NT2/D1 (cell line): ENCODE measurements around the gene NDUFA11.

Source experiments
- DNase-seq: peaks from one replicate; pipeline ENCODE4 v3.0.0-alpha.2; 2011; ENCODE audit warnings: low read depth, low spot score
- H3K27me3 ChIP-seq: 2 replicates; pipeline ENCODE4 v1.6.0; 2011; ENCODE audit warnings: mild to moderate bottlenecking; ENCODE audit not compliant: insufficient read length, insufficient read depth
- H3K36me3 ChIP-seq: 2 replicates; pipeline ENCODE4 v1.6.1; 2011; ENCODE audit warnings: mild to moderate bottlenecking, low read length, mixed read lengths; ENCODE audit not compliant: insufficient read depth, insufficient read length
- H3K4me1 ChIP-seq: 2 replicates; pipeline ENCODE4 v1.5.1; 2011; ENCODE audit not compliant: insufficient read depth, insufficient read length
- H3K4me3 ChIP-seq: 2 replicates; pipeline ENCODE4 v1.5.1; 2011; ENCODE audit warnings: low read depth; ENCODE audit not compliant: insufficient read length
- H3K9ac ChIP-seq: 2 replicates; pipeline ENCODE4 v1.6.0; 2011; ENCODE audit warnings: low read depth; ENCODE audit not compliant: insufficient read length
- H3K9me3 ChIP-seq: 2 replicates; pipeline ENCODE4 v1.5.1; 2011; ENCODE audit warnings: mild to moderate bottlenecking, low read length; ENCODE audit not compliant: insufficient read depth
- SUZ12 ChIP-seq: IDR thresholded peaks from 2 replicates; pipeline ENCODE4 v1.6.1; 2011; ENCODE audit not compliant: insufficient read length, insufficient read depth; ENCODE audit errors: extremely low read depth
- YY1 ChIP-seq: IDR thresholded peaks from 2 replicates; pipeline ENCODE4 v1.6.1; 2011; ENCODE audit not compliant: insufficient read length, insufficient read depth
- ZNF274 ChIP-seq: IDR thresholded peaks from 2 replicates; pipeline ENCODE4 v1.6.1; 2011; ENCODE audit warnings: mild to moderate bottlenecking, low read depth, low read length

NDUFA11 gene

DNA sequence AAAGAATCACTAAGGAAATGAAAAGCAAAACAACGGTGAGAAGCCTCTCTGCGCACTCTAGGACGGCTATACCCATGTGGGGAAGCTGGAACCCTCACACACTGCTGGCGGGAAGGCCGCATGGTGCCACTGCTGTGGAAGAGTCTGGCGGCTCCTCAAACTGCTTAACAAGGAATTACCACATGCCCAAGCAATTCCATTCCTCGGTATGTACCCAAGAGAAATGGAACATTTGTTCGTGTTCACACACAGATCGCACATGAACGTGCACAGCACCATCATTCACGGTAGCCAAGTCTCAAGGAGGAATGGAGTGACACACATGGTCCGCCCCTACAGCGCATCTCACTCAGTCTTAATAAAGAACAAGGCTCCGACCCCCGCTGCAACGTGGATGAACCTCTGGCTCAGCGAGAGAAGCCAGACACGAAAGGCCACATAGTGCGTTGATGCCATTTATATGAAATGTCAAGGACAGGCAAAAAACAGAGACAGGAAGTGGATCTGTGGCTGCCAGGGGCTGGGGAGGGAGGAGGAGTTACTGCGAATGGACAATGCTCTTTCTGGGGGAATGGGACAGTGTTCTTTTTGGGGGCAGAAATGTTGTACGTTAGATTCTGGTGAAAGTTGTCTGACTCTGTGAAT, 18.0 kb upstream of the NDUFA11 start:
- no peak for DNase-seq
- Histone ChIP-seq H3K36me3 (peaks cover 93% of the 10 kb centered on the region), H3K9ac (no peak overlapping the region), H3K4me3 (no peak overlapping the region), H3K4me1 (no peaks in the 10 kb centered on the region), H3K9me3 (no peaks in the 10 kb centered on the region), H3K27me3 (no peaks in the 10 kb centered on the region)
- TF ChIP-seq SUZ12 = no peak

DNA sequence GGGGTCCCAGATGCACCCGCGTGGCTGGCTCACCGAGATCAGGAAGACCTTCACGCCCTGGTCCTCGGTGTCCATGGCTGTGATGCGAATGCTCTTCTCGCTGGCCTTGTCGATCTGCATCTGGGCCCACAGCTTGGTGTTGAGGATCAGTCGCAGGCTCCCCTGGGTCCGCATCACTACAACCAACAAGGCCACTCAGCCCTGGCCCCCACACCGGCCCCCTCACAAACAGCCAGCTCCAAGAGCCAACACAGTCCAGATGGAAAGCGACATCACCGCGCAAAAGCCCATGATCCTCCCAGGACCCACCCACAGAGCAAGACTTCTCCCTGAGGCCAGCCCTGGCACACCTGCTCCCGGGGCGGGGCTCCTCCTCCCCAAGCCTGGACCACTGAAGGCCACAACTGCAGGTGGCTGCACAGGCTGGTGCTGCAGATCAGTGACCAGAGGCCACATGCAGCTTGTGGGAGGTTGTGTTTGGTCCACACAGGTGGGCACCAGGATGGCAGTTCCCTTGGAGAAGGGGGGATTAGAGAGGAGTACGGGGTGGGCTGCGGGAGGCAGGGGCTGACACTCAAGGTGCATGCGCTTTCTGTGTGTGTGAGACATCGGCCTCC, 15.0 kb upstream of the NDUFA11 start:
- no peak overlapping the region for H3K4me3 ChIP-seq
- H3K27me3 ChIP-seq = no peaks in the 10 kb centered on the region
- H3K4me1 ChIP-seq = peaks cover 14% of the 10 kb centered on the region
- peaks cover 89% of the 10 kb centered on the region for H3K36me3 ChIP-seq
- no peak overlapping the region for H3K9ac ChIP-seq
- H3K9me3 ChIP-seq = no peaks in the 10 kb centered on the region
- no peak for DNase-seq
- TF ChIP-seq YY1 (no peak), SUZ12 (no peak), ZNF274 (no peak)

DNA sequence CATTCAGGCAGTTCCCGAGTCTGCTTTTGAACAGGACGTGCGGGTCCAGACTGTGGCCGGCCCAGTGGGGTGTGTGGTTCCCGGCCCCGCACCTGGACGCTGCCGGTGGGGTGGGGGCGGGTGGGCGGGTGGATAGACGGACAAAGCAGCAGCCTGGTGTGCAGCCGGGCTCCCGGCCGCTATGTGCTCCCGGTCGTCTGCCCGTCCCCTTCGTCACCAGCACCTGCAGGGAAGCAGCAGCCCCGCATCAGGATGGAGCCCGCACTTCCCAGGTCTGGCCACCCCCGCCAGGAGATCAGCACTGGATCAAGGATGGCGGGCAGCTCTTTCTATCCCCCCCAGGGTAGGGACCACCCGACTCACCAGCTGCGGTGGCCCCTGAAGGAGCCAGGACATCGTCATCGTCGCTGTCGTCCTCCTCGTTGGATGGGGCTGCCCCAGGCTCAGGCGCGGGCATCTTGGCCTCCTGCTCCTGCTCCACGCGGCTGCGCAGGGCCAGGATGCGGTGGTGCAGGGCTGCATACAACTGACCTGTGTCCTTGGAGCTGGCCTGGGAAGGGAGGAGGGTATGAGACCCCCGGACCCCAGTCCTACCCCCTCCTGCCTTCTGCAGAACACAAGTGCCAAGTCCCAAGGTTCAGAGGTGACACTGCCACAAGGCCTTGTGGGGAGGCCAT, 14.0 kb upstream of the NDUFA11 start:
- DNase-seq = no peak
- no peak overlapping the region for H3K9ac ChIP-seq
- H3K36me3 ChIP-seq = peaks cover 85% of the 10 kb centered on the region
- H3K27me3 ChIP-seq = no peaks in the 10 kb centered on the region
- TF ChIP-seq YY1 (no peak), ZNF274 (no peak), SUZ12 (no peak)
- H3K9me3 ChIP-seq = no peaks in the 10 kb centered on the region
- peaks cover 14% of the 10 kb centered on the region for H3K4me1 ChIP-seq
- no peak overlapping the region for H3K4me3 ChIP-seq

DNA sequence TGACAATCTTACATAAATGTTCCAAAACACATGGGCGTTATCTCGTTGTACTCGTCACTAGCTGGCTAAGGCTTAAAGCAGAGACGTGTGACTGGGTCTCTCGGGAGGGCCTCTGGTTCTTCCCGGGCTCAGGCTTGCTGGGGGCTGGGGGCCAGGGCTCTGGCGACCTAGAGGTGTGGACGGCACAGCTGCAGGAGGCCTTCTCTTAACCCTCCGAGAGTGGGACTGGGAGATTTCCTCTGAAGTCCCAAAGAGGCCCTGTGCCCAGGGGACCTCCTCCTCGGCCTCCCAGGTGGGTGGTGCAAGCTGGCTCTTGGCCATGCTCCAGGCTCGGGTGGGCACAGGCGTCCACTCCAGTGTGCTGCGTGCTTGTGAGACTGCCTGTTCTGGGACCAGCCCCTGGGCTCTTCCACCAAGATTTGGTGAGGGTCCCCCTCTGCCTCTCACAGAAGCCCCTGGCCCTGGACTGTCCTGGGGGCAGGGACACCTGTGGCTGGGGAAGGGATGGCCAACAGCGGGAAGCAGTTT, 12.7 kb upstream of the NDUFA11 start:
- Histone ChIP-seq H3K27me3 (no peaks in the 10 kb centered on the region), H3K9me3 (no peaks in the 10 kb centered on the region), H3K36me3 (peaks cover 74% of the 10 kb centered on the region), H3K4me3 (no peak overlapping the region), H3K4me1 (peaks cover 14% of the 10 kb centered on the region), H3K9ac (no peak overlapping the region)
- TF ChIP-seq YY1 (no peak), ZNF274 (no peak), SUZ12 (no peak)
- no peak for DNase-seq

DNA sequence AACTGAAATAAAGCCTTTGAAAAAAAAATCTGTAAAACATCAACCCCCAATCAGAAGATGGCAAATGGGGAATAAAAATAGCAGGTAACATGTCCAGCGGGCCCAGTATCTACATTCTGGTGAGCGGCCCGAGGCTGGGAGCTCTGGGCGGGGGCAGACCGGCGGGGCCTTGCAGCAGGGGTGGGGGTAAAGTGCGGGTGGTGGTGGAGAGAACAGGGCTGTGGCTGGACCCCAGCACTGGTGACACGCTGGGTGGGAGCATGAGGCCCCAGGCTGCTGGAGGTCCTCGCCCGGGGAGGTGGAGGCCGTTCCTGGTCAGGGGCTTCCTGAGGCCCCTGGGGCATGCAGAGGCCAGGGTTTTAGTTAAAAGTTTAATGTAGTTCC, 12.2 kb upstream of the NDUFA11 start:
- Histone ChIP-seq H3K9ac (no peak overlapping the region), H3K4me1 (peaks cover 14% of the 10 kb centered on the region), H3K36me3 (peaks cover 72% of the 10 kb centered on the region), H3K27me3 (no peaks in the 10 kb centered on the region), H3K9me3 (no peaks in the 10 kb centered on the region), H3K4me3 (no peak overlapping the region)
- no peak for DNase-seq
- no peak for TF ChIP-seq YY1
- no peak for TF ChIP-seq SUZ12
- TF ChIP-seq ZNF274 = no peak

DNA sequence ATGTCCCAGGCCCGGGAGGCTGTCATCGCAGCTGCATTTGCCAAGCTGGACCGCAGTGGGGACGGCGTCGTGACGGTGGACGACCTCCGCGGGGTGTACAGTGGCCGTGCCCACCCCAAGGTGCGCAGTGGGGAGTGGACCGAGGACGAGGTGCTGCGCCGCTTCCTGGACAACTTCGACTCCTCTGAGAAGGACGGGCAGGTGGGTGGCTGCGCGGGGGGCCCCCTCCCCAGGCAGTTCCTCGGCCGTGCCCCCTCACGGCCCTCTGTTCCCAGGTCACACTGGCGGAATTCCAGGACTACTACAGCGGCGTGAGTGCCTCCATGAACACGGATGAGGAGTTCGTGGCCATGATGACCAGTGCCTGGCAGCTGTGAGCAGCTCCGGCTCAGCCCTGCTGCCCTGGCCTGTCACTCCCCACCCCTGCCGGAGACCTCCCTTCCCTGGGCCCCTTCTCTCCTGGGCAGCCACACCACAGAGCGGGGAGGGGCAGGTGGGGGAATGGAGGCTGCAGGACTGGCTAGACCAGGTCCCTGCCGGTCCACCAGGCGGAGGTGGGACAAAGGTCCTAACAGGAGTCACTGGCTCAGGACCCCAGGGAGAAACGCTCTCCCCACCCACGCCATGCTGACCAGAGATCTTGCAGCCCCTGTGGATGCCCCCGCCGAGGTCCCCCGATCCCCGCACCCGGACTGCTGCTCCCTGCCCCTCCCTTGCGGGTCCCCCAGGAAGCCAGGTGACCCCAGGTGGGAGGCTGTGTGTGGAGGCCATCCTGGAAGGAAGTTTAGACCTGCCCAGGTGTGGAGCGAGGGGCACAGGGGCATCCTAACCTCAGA, 11.6 kb upstream of the NDUFA11 start:
- Histone ChIP-seq H3K36me3 (peaks cover 76% of the 10 kb centered on the region), H3K4me3 (no peak overlapping the region), H3K4me1 (peaks cover 14% of the 10 kb centered on the region), H3K9ac (no peak overlapping the region), H3K27me3 (no peaks in the 10 kb centered on the region), H3K9me3 (no peaks in the 10 kb centered on the region)
- TF ChIP-seq ZNF274 = no peak
- no peak for TF ChIP-seq SUZ12
- TF ChIP-seq YY1 = no peak
- DNase-seq = no peak
